Daoy (cell line): ENCODE data around the gene MCM3AP. TPM values are rescaled to one million over a fixed set of nuclear protein-coding genes. Genes with fewer than 3 reads are reported as not detected.

Source experiments
- DNase-seq: peaks from one replicate; pipeline ENCODE4 v3.0.0-alpha.2; 2015; ENCODE audit warnings: low read depth
- total RNA-seq: library from RNA; depleted of rRNA; stranded (reverse); fragments of >200 nt; shearing (Covaris generic); gene quantifications from 2 replicates; pipeline ENCODE4 v1.2.3, GENCODE V29; 2014; rRNA removed

MCM3AP gene
- 72.7 and 100.0 TPM in 2 replicates for total RNA-seq

- DNase-seq = no peak
These were observed at the start of gene MCM3AP for GRCh38 chr21:46285206-46285661. Gene MCM3AP (minus strand): TSS chr21:46285611. CDS start chr21:46285286, 325 bp downstream.

DNA sequence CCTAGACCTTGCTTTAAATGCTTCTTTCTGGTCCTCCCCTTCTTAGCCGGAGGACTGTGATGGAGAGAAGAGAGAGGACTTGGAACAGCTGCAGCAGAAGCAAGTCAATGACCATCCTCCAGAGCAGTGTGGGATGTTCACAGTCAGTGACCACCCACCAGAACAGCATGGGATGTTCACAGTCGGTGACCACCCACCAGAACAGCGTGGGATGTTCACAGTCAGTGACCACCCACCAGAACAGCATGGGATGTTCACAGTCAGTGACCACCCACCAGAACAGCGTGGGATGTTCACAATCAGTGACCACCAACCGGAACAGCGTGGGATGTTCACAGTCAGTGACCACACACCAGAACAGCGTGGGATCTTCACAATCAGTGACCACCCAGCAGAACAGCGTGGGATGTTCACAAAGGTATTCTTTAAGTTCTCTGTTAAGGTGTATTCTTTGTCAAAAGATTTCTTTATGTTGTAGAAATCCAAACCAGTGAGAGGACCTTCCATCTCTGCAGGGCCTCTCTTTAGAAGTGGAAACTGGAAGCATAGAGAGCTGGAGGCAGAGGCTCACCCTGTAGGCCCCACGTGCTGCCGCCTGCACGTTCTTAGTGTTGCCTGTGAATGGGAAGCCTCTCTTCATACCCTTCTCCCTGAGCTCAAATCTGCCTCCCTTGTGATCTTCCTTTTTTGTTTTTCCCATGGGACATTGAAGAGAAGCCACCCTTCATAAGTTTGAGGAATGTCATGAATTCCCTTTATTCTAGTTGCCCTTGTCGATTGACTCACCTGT, 49.1 kb upstream of the MCM3AP start:
- no peak for DNase-seq

GRCh38 chr21:46329796-46330195, 44.4 kb upstream of the MCM3AP start:
- no peak for DNase-seq

- no peak for DNase-seq
These were observed 42.7 kb upstream of the MCM3AP start for GRCh38 chr21:46328151-46328550.

DNA sequence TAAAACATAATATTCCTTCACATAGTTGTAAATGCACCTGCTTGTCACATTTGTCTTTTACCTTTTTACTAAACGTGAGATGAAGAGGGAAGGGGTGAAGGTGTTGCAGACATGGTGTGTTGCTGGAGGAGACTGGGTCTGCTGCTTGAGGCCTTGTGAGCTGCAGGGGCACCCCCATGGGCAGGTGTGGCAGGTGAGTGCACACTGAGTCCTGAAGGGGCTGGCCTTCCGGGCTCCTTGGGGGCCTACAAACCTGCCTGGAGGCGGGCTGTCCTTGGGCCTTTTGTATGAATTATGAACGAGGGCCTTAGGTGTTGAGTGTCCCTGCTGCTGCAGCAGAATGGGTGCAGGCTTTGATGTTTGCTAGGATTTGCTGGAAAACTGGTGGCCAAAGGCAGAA, 42.3 kb upstream of the MCM3AP start:
- no peak for DNase-seq

GRCh38 chr21:46326110-46326703, 40.8 kb upstream of the MCM3AP start:
- no peak for DNase-seq

DNA sequence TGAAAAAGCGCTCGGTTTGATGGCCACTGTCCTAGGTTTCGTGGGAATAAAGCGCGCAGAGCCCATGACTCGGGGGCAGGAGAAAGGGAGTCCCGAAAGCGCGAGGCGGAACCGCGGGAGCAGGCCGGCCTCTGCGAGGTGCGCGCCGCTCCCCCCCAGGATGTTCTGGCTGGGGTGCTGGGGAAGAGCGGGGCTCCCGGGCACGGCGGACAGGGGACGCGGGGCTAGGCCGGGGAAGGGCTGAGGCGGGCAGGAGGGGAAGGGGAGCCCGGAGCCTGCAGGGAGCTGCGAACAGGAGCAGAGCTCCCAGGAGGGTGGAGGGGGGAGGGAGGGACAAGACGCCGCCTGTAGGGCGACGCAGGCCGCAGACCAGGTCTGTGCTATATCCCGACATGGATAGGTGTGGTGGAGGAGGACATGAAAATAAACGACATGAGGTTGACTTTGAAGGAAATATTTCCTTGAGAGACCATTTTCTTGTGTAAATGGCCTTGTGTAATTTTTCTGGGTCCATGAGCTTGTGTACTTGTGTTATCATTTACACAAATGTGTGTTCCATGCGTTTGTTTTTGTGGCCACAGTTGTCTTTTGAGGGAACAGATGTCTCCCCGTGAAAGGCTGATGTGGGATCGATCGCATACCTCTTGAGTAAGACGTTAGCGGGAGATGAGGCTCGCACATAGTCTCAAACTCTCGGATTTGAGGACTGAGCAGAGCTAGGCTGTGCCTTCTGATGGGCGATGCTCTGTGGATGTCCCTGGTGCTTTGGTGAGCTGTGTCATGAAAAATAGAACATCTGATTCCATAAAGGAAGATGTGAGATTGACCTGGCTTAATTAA, 39.9 kb upstream of the MCM3AP start:
- peak; percentile 75 for DNase-seq

DNA sequence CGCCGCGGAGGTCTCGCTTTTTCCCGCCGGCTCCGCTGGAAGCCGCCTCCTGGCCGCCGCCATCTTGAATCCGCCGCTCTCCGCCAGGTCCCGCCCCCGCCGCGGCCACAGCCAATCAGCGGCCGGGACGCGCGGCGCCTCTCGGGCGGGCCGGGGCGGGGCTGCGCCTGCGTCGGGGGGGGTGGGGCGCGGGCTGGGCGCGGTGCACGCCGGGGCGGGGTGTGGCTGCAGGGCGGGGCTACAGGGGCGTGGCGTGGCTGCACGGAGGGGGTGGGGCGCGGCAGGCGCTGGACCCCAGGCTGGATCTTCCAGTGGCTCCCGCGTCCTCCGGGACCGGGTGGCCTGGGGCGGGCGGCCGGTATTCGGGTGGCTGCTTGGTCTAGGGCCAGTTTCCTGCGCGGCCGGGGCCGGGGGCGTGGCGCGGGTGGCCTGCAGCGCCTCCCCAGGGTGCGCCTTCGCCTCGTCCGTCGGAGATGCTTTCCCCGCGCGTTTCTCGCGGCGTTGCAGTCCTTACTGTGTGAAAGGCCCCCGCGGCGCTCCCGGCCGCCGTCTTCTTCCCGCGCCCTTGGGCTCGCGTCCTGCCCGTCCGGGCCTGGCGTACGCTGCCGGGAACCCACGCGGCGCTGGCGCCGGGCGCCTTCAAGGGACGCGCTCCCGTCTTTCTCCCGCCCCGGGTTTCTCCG, 39.1 kb upstream of the MCM3AP start:
- peak; percentile 93 for DNase-seq

DNA sequence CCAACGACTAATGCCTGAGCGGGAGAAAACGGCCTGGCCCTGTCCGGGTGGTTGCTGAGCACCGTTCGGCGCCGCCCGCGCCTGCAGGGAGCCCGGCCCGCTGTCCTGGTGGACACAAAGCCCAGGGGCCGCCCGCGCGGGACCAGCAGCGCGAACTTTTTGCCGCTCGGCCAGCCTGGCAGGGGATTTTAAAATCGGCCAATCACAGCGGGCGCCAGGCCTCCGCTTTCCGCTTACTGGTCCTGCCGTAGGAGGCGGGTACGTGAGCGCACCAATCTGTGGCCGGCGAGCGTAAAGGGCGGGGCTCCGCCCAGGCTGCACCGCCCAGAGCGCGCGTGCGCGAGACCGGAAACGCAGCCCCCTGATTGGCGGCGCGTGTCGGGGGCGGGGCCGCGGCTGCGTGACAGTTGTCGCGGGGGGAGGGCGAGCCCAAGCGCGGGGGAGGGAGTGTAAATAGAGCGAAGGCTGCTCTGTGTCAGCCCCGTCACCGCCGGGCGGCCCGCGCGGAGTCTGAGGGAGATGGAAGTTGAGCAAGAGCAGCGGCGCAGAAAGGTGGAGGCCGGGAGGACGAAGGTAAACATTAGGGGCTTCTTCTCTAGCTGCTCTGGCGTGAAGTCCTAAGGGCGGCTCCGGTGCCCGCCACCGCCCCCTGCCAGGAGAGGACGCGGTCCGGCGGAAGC, 38.4 kb upstream of the MCM3AP start, which contains the start of the genes C21orf58 and PCNT:
Gene C21orf58 (minus strand): TSS at position 161 of the 680 bp plus-strand sequence. CDS start 1,132 bp downstream, outside the sequence.
Gene PCNT (plus strand): TSS at position 447 of the 680 bp plus-strand sequence. CDS start 73 bp downstream, at position 520.
- DNase-seq = peak; percentile 99

DNA sequence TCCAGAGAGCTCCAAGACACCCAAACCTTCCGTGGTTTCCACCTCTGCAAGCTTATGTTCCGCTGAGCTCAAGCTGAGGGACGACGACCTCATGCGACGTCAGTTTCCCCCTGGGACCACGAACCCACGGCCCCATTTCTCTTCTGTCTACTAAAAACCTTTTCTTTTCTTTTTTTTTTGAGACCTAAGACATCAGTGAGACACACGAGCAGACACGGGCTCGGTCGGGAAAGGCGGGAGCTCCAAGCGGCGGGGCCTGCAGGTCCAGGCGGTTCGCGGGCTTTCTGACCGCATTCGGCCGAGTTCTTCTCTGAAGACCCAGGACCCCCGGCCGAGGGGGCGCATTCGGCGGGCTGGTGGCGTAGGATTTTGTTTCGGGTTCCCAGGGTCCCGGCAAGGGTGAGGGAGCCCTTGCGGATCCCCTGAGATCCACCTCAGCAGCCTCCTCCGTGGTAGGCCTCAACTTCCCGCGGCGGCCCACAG, 37.9 kb upstream of the MCM3AP start:
- DNase-seq = peak; percentile 28

DNA sequence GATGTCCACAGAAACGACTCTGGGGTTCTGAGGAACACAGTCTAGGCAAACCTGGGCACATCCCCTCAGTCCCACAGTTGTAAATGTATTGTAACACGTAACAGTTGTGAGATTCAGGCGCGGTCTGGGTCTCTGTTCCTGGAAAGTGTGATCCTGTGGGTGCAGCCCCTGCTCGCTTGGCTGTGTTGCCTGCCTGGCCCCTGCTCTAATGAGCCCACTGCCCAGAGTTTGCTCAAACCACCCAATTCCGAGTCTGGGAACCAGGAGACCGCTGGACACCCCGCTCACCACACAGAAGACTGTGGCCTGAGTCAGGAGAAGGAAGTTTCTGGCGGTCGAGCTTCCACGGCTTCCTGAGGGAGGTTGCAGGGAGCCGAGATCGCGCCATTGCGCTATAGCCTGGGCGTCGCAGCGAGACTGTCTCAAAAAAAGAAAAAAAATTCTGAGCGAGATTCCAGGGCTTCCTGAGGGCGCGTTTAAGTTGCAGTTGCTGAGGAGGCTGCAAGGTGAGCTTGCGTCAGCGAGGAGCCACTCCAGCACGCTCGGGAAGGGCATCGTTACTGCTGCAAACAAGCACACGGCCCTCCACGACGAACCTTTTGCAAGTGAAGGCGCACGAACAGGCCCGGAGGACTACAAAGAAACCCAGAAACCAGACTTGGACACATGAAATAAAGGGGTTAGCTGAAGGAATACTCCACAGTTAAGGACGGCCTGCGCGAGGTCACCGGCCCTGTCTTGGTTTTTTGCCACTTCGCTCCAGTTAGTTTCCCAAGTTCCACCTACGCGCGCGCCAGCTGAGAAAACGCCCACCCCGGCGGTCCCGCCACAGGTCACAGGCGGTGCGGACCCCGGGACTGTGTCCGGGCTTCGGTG, 37.2 kb upstream of the MCM3AP start:
- peak; percentile 38 for DNase-seq

DNA sequence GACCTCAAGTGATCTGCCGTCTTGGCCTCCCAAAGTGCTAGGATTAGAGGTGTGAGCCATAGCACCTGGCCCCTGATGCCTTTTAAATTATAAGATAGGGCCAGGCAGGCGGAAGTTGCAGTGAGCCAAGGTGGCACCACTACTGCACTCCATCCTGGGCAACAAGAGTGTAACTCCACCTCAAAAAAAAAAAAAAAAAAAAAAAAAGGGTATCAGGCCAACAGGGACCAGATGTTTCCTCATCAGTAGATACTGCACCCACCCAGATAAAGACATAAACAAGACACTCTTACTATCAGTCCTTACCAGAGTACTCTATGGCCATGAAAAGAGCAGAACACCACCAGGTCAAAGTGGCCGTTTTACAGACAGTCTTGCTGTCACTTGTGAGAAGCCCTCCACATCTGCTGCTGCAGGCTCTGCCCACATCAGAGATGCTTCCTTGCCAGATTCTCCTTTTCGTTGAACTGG, 35.0 kb upstream of the MCM3AP start:
- no peak for DNase-seq

- DNase-seq = no peak
These were observed 33.8 kb upstream of the MCM3AP start for GRCh38 chr21:46319186-46319585.

DNA sequence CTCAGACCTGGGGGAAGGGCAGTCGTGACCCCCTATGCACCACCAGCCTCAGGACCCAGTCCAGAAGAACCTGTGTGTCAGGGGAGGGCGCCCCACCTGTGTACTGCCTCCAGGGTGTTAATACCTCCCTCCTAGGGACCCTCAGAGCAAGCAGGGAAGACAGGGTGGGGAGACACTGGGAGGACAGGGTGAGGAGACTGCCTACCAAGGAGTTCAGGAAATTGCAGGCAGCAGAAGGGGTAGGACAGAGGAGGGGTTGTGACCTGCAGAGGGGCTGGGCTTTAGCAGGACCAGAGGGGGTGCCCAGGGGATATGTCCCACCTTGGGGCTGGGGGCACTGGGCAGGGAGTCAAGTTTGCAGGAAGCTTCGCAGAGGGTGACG, 33.0 kb upstream of the MCM3AP start:
- DNase-seq = no peak

DNA sequence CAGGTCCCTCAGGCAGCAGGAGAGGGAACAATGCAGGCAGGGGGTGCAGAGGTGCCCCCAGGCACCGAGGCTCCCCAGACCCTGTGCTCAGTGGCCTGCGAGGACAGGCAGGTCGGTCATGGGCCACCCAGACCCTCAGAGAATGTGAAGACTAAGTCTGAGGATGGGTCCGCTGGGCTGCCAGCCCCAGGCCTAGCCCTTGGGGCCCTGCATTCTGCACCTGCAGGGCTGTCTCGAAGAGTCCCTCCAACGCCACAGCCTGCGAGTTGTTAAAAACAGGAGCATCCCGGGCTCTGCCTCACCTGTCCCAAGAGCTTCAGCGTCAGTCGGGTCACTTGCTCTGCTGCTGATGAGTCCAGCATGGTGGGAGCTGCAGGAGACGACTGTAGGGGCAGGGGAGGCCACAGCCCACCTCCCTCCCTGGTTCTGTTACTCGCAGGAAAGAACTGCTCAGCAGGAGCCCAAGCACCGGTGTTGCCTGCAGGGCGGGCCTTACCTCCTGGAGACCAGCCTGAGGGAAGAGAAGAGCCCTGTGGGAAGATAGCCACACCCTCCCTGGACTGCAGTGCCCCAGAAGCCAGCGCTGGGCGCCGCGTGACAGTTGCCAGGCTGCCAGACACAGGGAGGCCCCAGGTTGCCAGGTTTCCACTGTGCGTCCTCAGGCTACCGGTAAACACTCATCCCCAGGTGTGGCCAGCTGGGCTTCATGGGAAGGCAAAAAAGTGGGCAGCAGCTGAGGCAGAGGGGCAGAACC, 32.5 kb upstream of the MCM3AP start:
- DNase-seq = no peak

- no peak for DNase-seq
These were observed 31.4 kb upstream of the MCM3AP start for GRCh38 chr21:46316708-46317324.

DNA sequence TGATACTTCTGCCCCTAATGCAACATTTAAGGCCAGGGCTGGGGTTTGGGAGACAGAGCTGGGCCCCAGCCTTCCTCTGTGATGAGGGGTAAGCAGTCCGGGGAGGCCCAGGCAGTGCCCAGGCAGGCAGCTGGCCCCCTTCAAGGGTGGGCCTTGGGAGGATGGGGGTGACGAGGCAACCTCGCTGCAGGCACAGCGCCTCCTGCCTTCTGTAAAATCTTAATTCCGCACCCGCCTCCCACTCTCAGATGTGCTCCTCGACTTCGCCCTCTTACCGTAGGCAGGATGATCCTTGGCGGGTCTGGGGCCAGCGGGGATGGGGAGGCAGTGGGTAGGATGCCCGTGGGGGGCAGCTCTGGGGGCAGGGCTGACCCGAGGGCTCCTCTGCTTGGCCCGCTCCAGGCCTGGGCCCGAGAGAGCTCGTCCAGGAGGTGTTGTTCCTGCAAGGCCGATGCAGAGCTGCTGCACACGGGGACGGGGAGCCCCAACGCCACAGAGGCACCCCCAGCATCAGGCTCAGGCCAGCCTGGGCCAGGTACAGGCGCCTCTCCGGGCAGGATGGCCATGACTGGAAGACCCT, 29.1 kb upstream of the MCM3AP start:
- DNase-seq = no peak

DNA sequence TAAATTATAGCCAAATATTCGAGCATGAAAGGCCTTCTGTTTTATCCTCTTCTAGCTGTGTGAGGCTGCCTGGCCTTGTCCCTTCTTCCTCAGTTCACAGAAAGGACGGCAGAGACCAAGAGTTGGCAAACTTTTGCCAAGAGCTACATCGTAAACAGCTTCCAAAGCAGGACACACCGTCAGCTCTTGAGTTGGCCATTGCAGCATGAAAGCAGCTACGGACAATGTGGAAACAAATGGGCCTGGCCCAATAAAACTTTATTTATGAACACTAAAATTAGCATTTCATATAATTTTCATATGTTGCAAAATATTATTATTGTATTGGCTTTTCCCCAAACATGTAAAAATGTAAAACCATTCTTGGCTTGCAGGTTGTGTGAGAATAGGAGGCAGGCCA, 27.5 kb upstream of the MCM3AP start:
- no peak for DNase-seq
